GM13976 (cell line): ENCODE data around the gene GPR150.

Experiments
- DNase-seq: peaks from one replicate; pipeline ENCODE4 v3.0.0; 2012; ENCODE audit warnings: low spot score
- CTCF ChIP-seq: IDR thresholded peaks from 2 replicates; pipeline ENCODE4 v1.5.1; 2012; ENCODE audit warnings: borderline replicate concordance, mild to moderate bottlenecking; ENCODE audit not compliant: insufficient read depth; ENCODE audit errors: extremely low read depth, missing control alignments, control extremely low read depth
- in situ Hi-C: fragments of 300-500 bp; cut with MboI; formaldehyde crosslinking; loops from one replicate; pipeline ENCODE4 v1.12.0; 2022; ENCODE audit warnings: low sequenced_read_pairs, mixed read lengths, inconsistent platforms; ENCODE audit not compliant: unreplicated experiment

The GPR150 gene

GRCh38 chr5:95664204-95664786 lies 44.4 kb downstream of the GPR150 start:
- TF ChIP-seq CTCF: peak; percentile 57
- in situ Hi-C loops: loop anchor here (10.0 to 25.0 kb wide), 3 partner anchors 111 to 673 kb away; no protein-coding TSS in a partner anchor
- no peak for DNase-seq

GRCh38 chr5:95667061-95667618 lies 47.3 kb downstream of the GPR150 start:
- no peak for TF ChIP-seq CTCF
- DNase-seq: no peak
- in situ Hi-C loops: loop anchor here (10.0 to 25.0 kb wide), 3 partner anchors 108 to 670 kb away; no protein-coding TSS in a partner anchor

- in situ Hi-C loops: loop anchor here (10.0 to 25.0 kb wide), 3 partner anchors 107 to 670 kb away; no protein-coding TSS in a partner anchor
- no peak for TF ChIP-seq CTCF
- no peak for DNase-seq
Measured at GRCh38 chr5:95667678-95668077, 47.8 kb downstream of the GPR150 start.

GRCh38 chr5:95668216-95668615 lies 48.3 kb downstream of the GPR150 start:
- TF ChIP-seq CTCF: no peak
- in situ Hi-C loops: loop anchor here (10.0 to 25.0 kb wide), 3 partner anchors 107 to 669 kb away; no protein-coding TSS in a partner anchor
- DNase-seq: no peak

GRCh38 chr5:95668728-95669127 lies 48.8 kb downstream of the GPR150 start:
- in situ Hi-C loops: loop anchor here (10.0 to 25.0 kb wide), 3 partner anchors 106 to 669 kb away; no protein-coding TSS in a partner anchor
- no peak for TF ChIP-seq CTCF
- DNase-seq: no peak

GRCh38 chr5:95669540-95669939 lies 49.7 kb downstream of the GPR150 start:
- DNase-seq: no peak
- in situ Hi-C loops: loop anchor here (10.0 to 25.0 kb wide), 3 partner anchors 105 to 668 kb away; no protein-coding TSS in a partner anchor
- TF ChIP-seq CTCF: no peak
